ENCODE data around the gene MYO6.

DNA sequence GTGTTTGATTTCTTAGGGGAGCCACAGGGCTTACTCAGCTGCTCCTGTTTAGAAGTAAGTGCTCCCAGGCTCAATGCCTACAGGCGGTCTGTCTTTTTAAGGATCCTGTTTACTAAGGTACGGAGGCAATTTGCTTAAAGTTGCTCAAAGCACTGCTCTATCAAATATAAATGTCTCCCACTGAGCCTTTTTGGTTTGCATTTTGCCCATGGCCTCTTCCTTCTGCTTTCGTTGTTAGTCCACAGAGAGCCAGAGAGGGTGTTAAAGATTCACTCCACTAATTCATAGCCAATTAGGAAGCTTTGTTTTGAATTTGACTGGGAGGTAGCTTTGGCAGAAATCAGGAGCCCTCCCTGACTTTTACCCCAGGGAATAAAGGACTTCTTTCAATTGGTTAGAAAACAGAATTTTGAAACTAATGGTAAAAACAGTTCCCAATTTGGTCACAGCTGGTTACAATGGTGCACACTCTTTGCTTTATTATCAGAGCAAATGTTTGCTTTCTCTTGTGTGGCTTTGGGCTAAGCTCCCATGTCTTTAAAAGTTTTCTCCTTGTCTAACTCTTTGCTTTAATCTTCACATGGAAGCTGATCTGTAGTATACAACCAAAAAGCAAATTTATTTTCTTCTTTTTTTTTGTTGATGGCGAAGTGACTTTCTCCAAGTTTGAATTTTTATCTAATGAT is 197.2 kb downstream of the MYO6 start:
- no peak for TF ChIP-seq POLR2A (IDR thresholded peaks at IDR 0.05)
- TF ChIP-seq, protein P1, sequence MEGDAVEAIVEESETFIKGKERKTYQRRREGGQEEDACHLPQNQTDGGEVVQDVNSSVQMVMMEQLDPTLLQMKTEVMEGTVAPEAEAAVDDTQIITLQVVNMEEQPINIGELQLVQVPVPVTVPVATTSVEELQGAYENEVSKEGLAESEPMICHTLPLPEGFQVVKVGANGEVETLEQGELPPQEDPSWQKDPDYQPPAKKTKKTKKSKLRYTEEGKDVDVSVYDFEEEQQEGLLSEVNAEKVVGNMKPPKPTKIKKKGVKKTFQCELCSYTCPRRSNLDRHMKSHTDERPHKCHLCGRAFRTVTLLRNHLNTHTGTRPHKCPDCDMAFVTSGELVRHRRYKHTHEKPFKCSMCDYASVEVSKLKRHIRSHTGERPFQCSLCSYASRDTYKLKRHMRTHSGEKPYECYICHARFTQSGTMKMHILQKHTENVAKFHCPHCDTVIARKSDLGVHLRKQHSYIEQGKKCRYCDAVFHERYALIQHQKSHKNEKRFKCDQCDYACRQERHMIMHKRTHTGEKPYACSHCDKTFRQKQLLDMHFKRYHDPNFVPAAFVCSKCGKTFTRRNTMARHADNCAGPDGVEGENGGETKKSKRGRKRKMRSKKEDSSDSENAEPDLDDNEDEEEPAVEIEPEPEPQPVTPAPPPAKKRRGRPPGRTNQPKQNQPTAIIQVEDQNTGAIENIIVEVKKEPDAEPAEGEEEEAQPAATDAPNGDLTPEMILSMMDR (IDR thresholded peaks at IDR 0.05), result no peak

Measured in lower leg skin (tissue), 3 donors.